GM18505 (cell line): ENCODE measurements around the gene GALM.
"Not testable (repeated sequence)": the region's sequence is repeated elsewhere in the genome, so short reads cannot be mapped to it uniquely, and the experiment has no call there.

Experiments
- ATAC-seq: cut with Tn5 transposase; IDR thresholded peaks from one replicate; pipeline ENCODE4 v1.9.1; 2021; ENCODE audit not compliant: unreplicated experiment
- POLR2A ChIP-seq: IDR thresholded peaks from 4 replicates; pipeline ENCODE4 v1.6.1; 2011; ENCODE audit warnings: borderline replicate concordance; ENCODE audit not compliant: insufficient read depth, insufficient read length; ENCODE audit errors: extremely low read depth

Gene GALM

GRCh38 chr2:38704664-38705063 lies 38.8 kb downstream of the GALM start:
- ATAC-seq: no peak
- TF ChIP-seq POLR2A: no peak

- no peak for ATAC-seq
- no peak for TF ChIP-seq POLR2A
These were observed 41.0 kb downstream of the GALM start for GRCh38 chr2:38706846-38707345.

GRCh38 chr2:38708491-38708890 lies 42.6 kb downstream of the GALM start:
- not testable (repeated sequence) for ATAC-seq

GRCh38 chr2:38708900-38709566 lies 43.1 kb downstream of the GALM start:
- TF ChIP-seq POLR2A: no peak
- ATAC-seq: no peak

GRCh38 chr2:38709567-38710194 lies 43.8 kb downstream of the GALM start:
- no peak for TF ChIP-seq POLR2A
- ATAC-seq: no peak

GRCh38 chr2:38711558-38711957 lies 45.6 kb downstream of the GALM start:
- ATAC-seq: no peak
- no peak for TF ChIP-seq POLR2A

GRCh38 chr2:38712413-38712812 lies 46.5 kb downstream of the GALM start:
- no peak for ATAC-seq
- TF ChIP-seq POLR2A: no peak

- TF ChIP-seq POLR2A: no peak
These were observed 47.0 kb downstream of the GALM start for GRCh38 chr2:38712871-38713270.

GRCh38 chr2:38713338-38713737 lies 47.4 kb downstream of the GALM start:
- TF ChIP-seq POLR2A: no peak
- no peak for ATAC-seq

More at GRCh38 chr2:38712871-38713270, 47.0 kb downstream of the GALM start:
- no peak for ATAC-seq

- not testable (repeated sequence) for ATAC-seq
These were observed 49.0 kb downstream of the GALM start for GRCh38 chr2:38714941-38715340.

GRCh38 chr2:38716185-38716584 lies 50.3 kb downstream of the GALM start:
- no peak for ATAC-seq

GRCh38 chr2:38718601-38719000 lies 52.7 kb downstream of the GALM start:
- no peak for ATAC-seq
- TF ChIP-seq POLR2A: no peak

More at GRCh38 chr2:38716185-38716584, 50.3 kb downstream of the GALM start:
- no peak for TF ChIP-seq POLR2A

GRCh38 chr2:38719706-38720105 lies 53.8 kb downstream of the GALM start:
- TF ChIP-seq POLR2A: no peak
- ATAC-seq: no peak

GRCh38 chr2:38720613-38721241 lies 54.8 kb downstream of the GALM start:
- TF ChIP-seq POLR2A: no peak
- no peak for ATAC-seq
